H9 (cell line): ENCODE data around the gene MAP2K2. TPM values are rescaled to one million over a fixed set of nuclear protein-coding genes. Genes with fewer than 3 reads are reported as not detected.

ENCODE experiments used
- DNase-seq: peaks from one replicate; pipeline ENCODE4 v3.0.0-alpha.2; 2017
- H2AFZ ChIP-seq: one replicate; pipeline ENCODE4 v1.6.1; 2013; ENCODE audit warnings: mild to moderate bottlenecking, low read length, control low read depth, moderate library complexity
- H2AK5ac ChIP-seq: 2 replicates; pipeline ENCODE4 v1.6.1; 2013; ENCODE audit warnings: low read length, control low read depth, mixed read lengths; ENCODE audit not compliant: insufficient read length
- H2BK120ac ChIP-seq: one replicate; pipeline ENCODE4 v1.6.1; 2013; ENCODE audit warnings: low read depth, mild to moderate bottlenecking, low read length, control low read depth, inconsistent platforms; ENCODE audit not compliant: poor library complexity, severe bottlenecking
- H2BK12ac ChIP-seq: 2 replicates; pipeline ENCODE4 v1.6.1; 2013; ENCODE audit warnings: low read length, control low read depth, mixed read lengths, low read depth; ENCODE audit not compliant: insufficient read length
- H2BK15ac ChIP-seq: 2 replicates; pipeline ENCODE4 v1.6.1; 2013; ENCODE audit warnings: low read depth, low read length, control low read depth
- H2BK20ac ChIP-seq: one replicate; pipeline ENCODE4 v1.6.1; 2013; ENCODE audit warnings: low read depth, mild to moderate bottlenecking, low read length, control low read depth, inconsistent platforms; ENCODE audit not compliant: poor library complexity, severe bottlenecking
- H2BK5ac ChIP-seq: 2 replicates; pipeline ENCODE4 v1.6.1; 2013; ENCODE audit warnings: low read length, control low read depth, mixed read lengths; ENCODE audit not compliant: insufficient read length
- H3K14ac ChIP-seq: 2 replicates; pipeline ENCODE4 v1.6.1; 2013; ENCODE audit warnings: low read length, control low read depth; ENCODE audit not compliant: insufficient read depth
- H3K18ac ChIP-seq: 2 replicates; pipeline ENCODE4 v1.6.1; 2013; ENCODE audit warnings: low read depth, mild to moderate bottlenecking, mixed read lengths, low read length, control low read depth; ENCODE audit not compliant: insufficient read length
- H3K23ac ChIP-seq: 2 replicates; pipeline ENCODE4 v1.6.1; 2013; ENCODE audit warnings: low read length, control low read depth, mixed read lengths, low read depth; ENCODE audit not compliant: insufficient read length
- H3K23me2 ChIP-seq: 2 replicates; pipeline ENCODE4 v1.6.1; 2013; ENCODE audit warnings: low read depth, mild to moderate bottlenecking, mixed read lengths, low read length, control low read depth; ENCODE audit not compliant: insufficient read length, poor library complexity, severe bottlenecking
- H3K27ac ChIP-seq: 2 replicates; pipeline ENCODE4 v1.5.1; 2013; ENCODE audit warnings: low read length, control low read depth, mixed read lengths, low read depth; ENCODE audit not compliant: insufficient read length
- H3K27me3 ChIP-seq: 2 replicates; pipeline ENCODE4 v1.6.1; 2013; ENCODE audit warnings: low read length, control low read depth, inconsistent platforms; ENCODE audit not compliant: insufficient read depth
- H3K4ac ChIP-seq: 2 replicates; pipeline ENCODE4 v1.6.1; 2013; ENCODE audit warnings: low read depth, mild to moderate bottlenecking, control low read depth, inconsistent platforms, low read length, moderate library complexity
- H3K4me1 ChIP-seq: 2 replicates; pipeline ENCODE4 v1.6.1; 2013; ENCODE audit warnings: low read length, control low read depth, inconsistent platforms; ENCODE audit not compliant: insufficient read depth
- H3K4me2 ChIP-seq: 2 replicates; pipeline ENCODE4 v1.6.1; 2013; ENCODE audit warnings: low read length, control low read depth, mixed read lengths; ENCODE audit not compliant: insufficient read length, insufficient read depth
- H3K56ac ChIP-seq: 2 replicates; pipeline ENCODE4 v1.6.1; 2013; ENCODE audit warnings: low read depth, mild to moderate bottlenecking, mixed read lengths, low read length, control low read depth; ENCODE audit not compliant: insufficient read length
- H3K79me1 ChIP-seq: 2 replicates; pipeline ENCODE4 v1.6.1; 2013; ENCODE audit warnings: low read depth, mild to moderate bottlenecking, moderate library complexity, low read length, control low read depth, inconsistent platforms; ENCODE audit not compliant: insufficient read depth, poor library complexity, severe bottlenecking
- H3K79me2 ChIP-seq: 2 replicates; pipeline ENCODE4 v1.6.1; 2013; ENCODE audit warnings: low read length, control low read depth, inconsistent platforms; ENCODE audit not compliant: insufficient read depth
- H3K9ac ChIP-seq: 2 replicates; pipeline ENCODE4 v1.6.1; 2013; ENCODE audit warnings: low read length, control low read depth, mixed read lengths; ENCODE audit not compliant: insufficient read length; ENCODE audit errors: extremely low read depth
- H3K9me3 ChIP-seq: one replicate; pipeline ENCODE4 v1.6.1; 2013; ENCODE audit warnings: low read depth, low read length, inconsistent platforms; ENCODE audit not compliant: control insufficient read depth
- H3T11ph ChIP-seq: one replicate; pipeline ENCODE4 v1.6.1; 2013; ENCODE audit warnings: mild to moderate bottlenecking, low read length, control low read depth, inconsistent platforms
- H4K20me1 ChIP-seq: one replicate; pipeline ENCODE4 v1.6.1; 2013; ENCODE audit not compliant: control insufficient read depth, insufficient read length, insufficient read depth
- H4K5ac ChIP-seq: 2 replicates; pipeline ENCODE4 v1.6.1; 2013; ENCODE audit warnings: low read depth, mild to moderate bottlenecking, mixed read lengths, low read length, control low read depth; ENCODE audit not compliant: insufficient read length
- H4K8ac ChIP-seq: replicated peaks from 2 replicates; pipeline ENCODE4 v1.6.1; 2013; ENCODE audit warnings: low read length, control low read depth, mixed read lengths, low read depth; ENCODE audit not compliant: insufficient read length
- H4K91ac ChIP-seq: 2 replicates; pipeline ENCODE4 v1.6.1; 2013; ENCODE audit warnings: low read depth, mild to moderate bottlenecking, moderate library complexity, mixed read lengths, low read length, control low read depth; ENCODE audit not compliant: insufficient read length
- H3K27ac Mint-ChIP-seq, 3 experiments: 2 replicates in 2 of 3; 3 replicates in 1 of 3; pipeline ENCODE4 v1.8.0; 2020 to 2021; ENCODE audit warnings: mixed read lengths in 3 of 3, mild to moderate bottlenecking in 1 of 3, moderate library complexity in 1 of 3
- H3K27me3 Mint-ChIP-seq: 2 replicates; pipeline ENCODE4 v1.8.0; 2021; ENCODE audit warnings: low read depth, mild to moderate bottlenecking, moderate library complexity, mixed read lengths
- H3K36me3 Mint-ChIP-seq, 3 experiments: 2 replicates in 2 of 3; 3 replicates in 1 of 3; pipeline ENCODE4 v1.8.0; 2020 to 2021; ENCODE audit warnings: low read depth in 3 of 3, mixed read lengths in 3 of 3; ENCODE audit not compliant: insufficient read depth in 1 of 3
- H3K4me1 Mint-ChIP-seq, 2 experiments: 2 replicates each; pipeline ENCODE4 v1.8.0; 2020; ENCODE audit warnings: mixed read lengths in 2 of 2
- H3K4me3 Mint-ChIP-seq, 2 experiments: 2 replicates in 1 of 2; 3 replicates in 1 of 2; pipeline ENCODE4 v1.8.0; 2020 to 2021; ENCODE audit warnings: mild to moderate bottlenecking in 2 of 2, mixed read lengths in 2 of 2, moderate library complexity in 1 of 2
- H3K9me3 Mint-ChIP-seq, 2 experiments: 2 replicates in 1 of 2; 3 replicates in 1 of 2; pipeline ENCODE4 v1.8.0; 2020; ENCODE audit warnings: mild to moderate bottlenecking in 2 of 2, mixed read lengths in 2 of 2, moderate library complexity in 1 of 2
- CTCF ChIP-seq: fragments of 200-600 bp; sonication (generic); conservative IDR thresholded peaks from 3 replicates; pipeline ENCODE4 v1.8.0; 2021; ENCODE audit warnings: antibody characterized with exemption, mild to moderate bottlenecking
- WGBS: extraction: QIAGEN DNeasy Blood & Tissue Kit; methylation state at CpG from one replicate; pipeline ENCODE4 v1.1.7; 2013; ENCODE audit warnings: missing lambda C conversion rate, low lambda C conversion rate, mixed read lengths; ENCODE audit not compliant: insufficient read length; ENCODE audit errors: extremely low coverage; 5-methylcytosine and 5-hydroxymethylcytosine counted together
- total RNA-seq: library from RNA; stranded (reverse); gene quantifications from 2 replicates; pipeline ENCODE4 v1.2.1, GENCODE V29; 2021

The MAP2K2 gene
- total RNA-seq, 1 experiment from 2014 or later, result 167 TPM

DNA sequence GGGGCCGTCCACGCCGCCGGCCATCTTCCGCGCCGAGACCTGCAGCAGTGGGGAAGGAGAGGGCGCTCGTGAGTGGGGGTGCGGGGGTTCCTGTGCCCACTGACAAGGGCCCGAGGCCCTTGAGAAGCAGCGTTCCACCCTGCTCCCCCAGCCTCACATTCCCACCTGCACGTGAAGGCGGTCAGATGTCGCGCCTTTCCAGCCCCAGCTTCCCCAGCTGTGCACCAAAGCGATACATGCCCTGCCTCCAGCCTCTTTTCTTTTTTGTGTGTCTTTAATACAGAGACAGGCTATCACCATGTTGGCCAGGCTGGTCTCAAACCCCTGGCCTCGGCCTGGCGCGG, 68.7 kb downstream of the MAP2K2 start:
- Histone ChIP-seq H2AFZ (no peak overlapping the region), H4K91ac (no peak overlapping the region), H3K27me3 (no peaks in the 10 kb centered on the region), H3K23ac (no peak overlapping the region), H3K9ac (no peak overlapping the region), H3K56ac (no peak overlapping the region), H2BK20ac (no peak overlapping the region), H2AK5ac (no peak overlapping the region), H2BK5ac (no peak overlapping the region), H3K18ac (no peak overlapping the region), H3K4me2 (no peak overlapping the region), H3K79me2 (peaks cover 18% of the 10 kb centered on the region; the same call in 1 of the 2 replicates), H3K27ac (no peak overlapping the region), H4K8ac (no peak overlapping the region), H3K4me1 (no peaks in the 10 kb centered on the region; the same call in 1 of the 2 replicates), H2BK120ac (no peak overlapping the region), H4K20me1 (peaks cover 4% of the 10 kb centered on the region), H3K23me2 (no peaks in the 10 kb centered on the region), H2BK12ac (no peak overlapping the region), H3K14ac (no peak overlapping the region), H2BK15ac (no peak overlapping the region), H3T11ph (no peak overlapping the region), H4K5ac (no peak overlapping the region), H3K9me3 (no peaks in the 10 kb centered on the region), H3K79me1 (peaks cover 8% of the 10 kb centered on the region), H3K4ac (no peak overlapping the region)
- Mint-ChIP-seq H3K4me3 (no peak overlapping the region; a peak in 1 of 5 replicates), H3K27ac (no peak overlapping the region), H3K27me3 (no peaks in the 10 kb centered on the region), H3K36me3 (peaks cover 23 to 40% (median 40%) of the 10 kb centered on the region in 3 experiments), H3K9me3 (no peaks in the 10 kb centered on the region), H3K4me1 (peaks cover 3 to 10% of the 10 kb centered on the region in 2 experiments)
- DNase-seq, result no peak
- TF ChIP-seq CTCF, result no peak
- WGBS, result no CpG with 5 or more reads among the region's 20 CpGs
